ENCODE measurements around the gene EPC2. TPM values are rescaled to one million over a fixed set of nuclear protein-coding genes. Genes with fewer than 3 reads are reported as not detected.
"Not testable (repeated sequence)": the region's sequence is repeated elsewhere in the genome, so short reads cannot be mapped to it uniquely, and the experiment has no call there.

Gene EPC2
- total and polyA plus RNA-seq, 10 of the 15 experiments (the other 5 are each of a cell fraction or from before 2014, with no cell fraction given) = 2.0 to 16.5 (median 10.8) TPM

DNA sequence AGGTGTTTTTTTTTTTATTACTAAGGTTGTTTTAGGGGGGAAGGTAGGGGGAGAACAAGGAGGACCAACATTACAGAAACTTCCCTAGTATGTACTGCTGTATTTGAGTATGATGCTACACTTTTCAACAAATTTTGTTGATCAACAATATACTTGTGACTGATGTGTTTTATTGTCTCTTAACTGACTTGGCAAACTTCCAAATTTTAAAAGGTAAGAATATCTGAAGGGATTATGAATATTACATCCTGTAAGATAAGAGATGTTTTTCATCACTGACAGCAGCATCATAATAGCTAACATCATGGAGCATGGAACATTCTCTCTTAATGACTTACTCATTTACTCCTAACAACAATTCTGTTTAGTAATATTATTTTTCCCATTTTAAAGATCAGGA, 144.5 kb downstream of the EPC2 start (continued):
- TF ChIP-seq, protein P1, sequence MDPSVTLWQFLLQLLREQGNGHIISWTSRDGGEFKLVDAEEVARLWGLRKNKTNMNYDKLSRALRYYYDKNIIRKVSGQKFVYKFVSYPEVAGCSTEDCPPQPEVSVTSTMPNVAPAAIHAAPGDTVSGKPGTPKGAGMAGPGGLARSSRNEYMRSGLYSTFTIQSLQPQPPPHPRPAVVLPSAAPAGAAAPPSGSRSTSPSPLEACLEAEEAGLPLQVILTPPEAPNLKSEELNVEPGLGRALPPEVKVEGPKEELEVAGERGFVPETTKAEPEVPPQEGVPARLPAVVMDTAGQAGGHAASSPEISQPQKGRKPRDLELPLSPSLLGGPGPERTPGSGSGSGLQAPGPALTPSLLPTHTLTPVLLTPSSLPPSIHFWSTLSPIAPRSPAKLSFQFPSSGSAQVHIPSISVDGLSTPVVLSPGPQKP (IDR thresholded peaks at IDR 0.05; ENCODE audit: low read depth, low read length) = no peak
- TF ChIP-seq, protein P2, sequence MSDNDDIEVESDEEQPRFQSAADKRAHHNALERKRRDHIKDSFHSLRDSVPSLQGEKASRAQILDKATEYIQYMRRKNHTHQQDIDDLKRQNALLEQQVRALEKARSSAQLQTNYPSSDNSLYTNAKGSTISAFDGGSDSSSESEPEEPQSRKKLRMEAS (IDR thresholded peaks at IDR 0.05; ENCODE audit: low read depth, low read length) = no peak

DNA sequence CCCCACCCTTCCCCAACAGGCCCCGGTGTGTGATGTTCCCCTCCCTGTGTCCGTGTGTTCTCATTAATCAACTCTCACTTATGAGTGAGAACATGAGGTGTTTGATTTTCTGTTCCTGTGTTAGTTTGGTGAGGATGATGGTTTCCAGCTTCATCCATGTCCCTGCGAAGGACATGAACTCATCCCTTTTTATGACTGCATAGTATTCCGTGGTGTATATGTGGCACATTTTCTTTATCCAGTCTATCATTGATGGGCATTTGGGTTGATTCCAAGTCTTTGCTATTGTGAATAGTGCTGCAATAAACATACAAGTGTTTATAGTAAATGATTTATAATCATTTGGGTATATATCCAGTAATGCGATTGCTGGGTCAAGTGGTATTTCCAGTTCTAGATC, 145.6 kb downstream of the EPC2 start:
- H3K27ac ChIP-seq (ENCODE audit: control insufficient read depth, insufficient read depth); BruUV-seq (replicated peaks); H3K4me3 ChIP-seq; in situ Hi-C loops (cut with MboI); RAD21 ChIA-PET (ENCODE audit: unreplicated experiment); H3K9me3 ChIP-seq (replicated peaks; ENCODE audit: control insufficient read depth, insufficient read depth, low read length); DNase-seq (ENCODE audit: low read depth, low spot score); ATAC-seq; H4K20me1 ChIP-seq (ENCODE audit: control insufficient read depth, insufficient read depth); H2AFZ ChIP-seq (ENCODE audit: control insufficient read depth, low read depth, low read length); H3K36me3 ChIP-seq (ENCODE audit: control insufficient read depth in 2 of 2, insufficient read depth in 2 of 2, low read length in 1 of 2); H3K4me2 ChIP-seq (ENCODE audit: control insufficient read depth, insufficient read depth); H3K9ac ChIP-seq (ENCODE audit: control insufficient read depth, insufficient read depth, low read length); H3K27me3 ChIP-seq (replicated peaks in 1 of 2; ENCODE audit: control insufficient read depth in 2 of 2, insufficient read depth in 2 of 2, low read length in 1 of 2); H3K79me2 ChIP-seq (ENCODE audit: control insufficient read depth, insufficient read depth, low read length); FAIRE-seq; intact Hi-C loops (cut with micrococcal nuclease; ENCODE audit: unreplicated experiment); POLR2A ChIA-PET; H3K4me1 ChIP-seq (ENCODE audit: control insufficient read depth, insufficient read depth, low read length): not testable (repeated sequence)
- SMC1A ChIA-PET (ENCODE audit: uncharacterized antibody, unreplicated experiment) = interaction anchor here (1.1 kb wide), 1 partner anchor 60 kb away, joined by 3 read pairs; no protein-coding TSS in a partner anchor
- WGBS (ENCODE audit: insufficient coverage, insufficient replicate concordance, low lambda C conversion rate, missing lambda C conversion rate) = 100% methylated on average over 5 of the region's 5 CpGs
- CTCF ChIA-PET = interaction anchor here (0.6 to 1.4 kb wide), 2 partner anchors 198 to 739 kb away, joined by 3 to 4 read pairs; no protein-coding TSS in a partner anchor

DNA sequence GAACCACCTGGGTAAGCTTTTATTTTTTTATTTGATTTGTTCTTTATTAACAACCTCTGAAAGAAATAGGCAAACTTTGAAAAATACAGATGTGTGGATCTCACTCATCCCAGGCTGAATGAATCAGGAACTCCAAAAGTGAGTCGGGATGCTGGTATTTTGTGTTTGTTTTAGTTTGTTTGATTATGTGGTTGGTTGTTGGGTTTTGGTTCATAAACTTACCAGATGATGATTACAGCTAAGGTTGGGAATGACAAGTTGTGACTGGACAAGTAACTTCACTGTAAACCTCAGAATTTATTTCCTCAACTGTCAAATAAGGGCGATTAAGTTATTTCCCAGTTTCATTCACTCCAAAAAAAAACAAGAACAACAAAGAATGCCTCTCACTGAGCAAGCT, 150.0 kb downstream of the EPC2 start:
- ChIA-PET CTCF (no interaction called here), POLR2A (no interaction called here), RAD21 (ENCODE audit: unreplicated experiment) (no interaction called here), SMC1A (ENCODE audit: uncharacterized antibody, unreplicated experiment) (no interaction called here)
- Histone ChIP-seq H3K36me3 (ENCODE audit: control insufficient read depth in 2 of 2, insufficient read depth in 2 of 2, low read length in 1 of 2) (no peaks in the 10 kb centered on the region; a peak in 1 of 4 replicates), H3K4me2 (ENCODE audit: control insufficient read depth, insufficient read depth) (no peak overlapping the region), H3K4me1 (ENCODE audit: control insufficient read depth, insufficient read depth, low read length) (no peaks in the 10 kb centered on the region), H3K27ac (ENCODE audit: control insufficient read depth, insufficient read depth) (no peak overlapping the region), H3K79me2 (ENCODE audit: control insufficient read depth, insufficient read depth, low read length) (no peaks in the 10 kb centered on the region), H3K4me3 (no peak overlapping the region), H4K20me1 (ENCODE audit: control insufficient read depth, insufficient read depth) (no peaks in the 10 kb centered on the region), H3K27me3 (replicated peaks in 1 of 2; ENCODE audit: control insufficient read depth in 2 of 2, insufficient read depth in 2 of 2, low read length in 1 of 2) (no peaks in the 10 kb centered on the region), H2AFZ (ENCODE audit: control insufficient read depth, low read depth, low read length) (no peak overlapping the region), H3K9ac (ENCODE audit: control insufficient read depth, insufficient read depth, low read length) (no peak overlapping the region), H3K9me3 (replicated peaks; ENCODE audit: control insufficient read depth, insufficient read depth, low read length) (no peaks in the 10 kb centered on the region)
- FAIRE-seq (no peak), ATAC-seq (no peak), DNase-seq (ENCODE audit: low read depth, low spot score) (no peak)
- in situ Hi-C loops (cut with MboI) = no loop called here
- WGBS (ENCODE audit: insufficient coverage, insufficient replicate concordance, low lambda C conversion rate, missing lambda C conversion rate) = 19% methylated on average over 2 of the region's 2 CpGs
- BruUV-seq (replicated peaks) = no TSS peak
- intact Hi-C loops (cut with micrococcal nuclease; ENCODE audit: unreplicated experiment) = no loop called here
- TF ChIP-seq PML (IDR thresholded peaks at IDR 0.05; ENCODE audit: low read length) (no peak), CBFB (IDR thresholded peaks at IDR 0.05; ENCODE audit: low read depth) (no peak)
